T-helper 2 cell treated with Interferon-gamma antibody and Interleukin-4, amounts not matched to agents 100 ng/mL and 5 ng/mL, for 36 hours (primary cell): ENCODE data around the gene RPLP2. TPM values are rescaled to one million over a fixed set of nuclear protein-coding genes. Genes with fewer than 3 reads are reported as not detected.

Experiments
- intact Hi-C: fragments of 100-400 bp; cut with micrococcal nuclease; formaldehyde crosslinking; loops from one replicate; pipeline ENCODE4 v1.15.1; 2023
- total RNA-seq: library from RNA; stranded (reverse); gene quantifications from 2 replicates; pipeline ENCODE4 v1.2.3, GENCODE V29; 2022

The RPLP2 gene
- total RNA-seq, 1 donor from 2014 or later = 2,156 TPM

DNA sequence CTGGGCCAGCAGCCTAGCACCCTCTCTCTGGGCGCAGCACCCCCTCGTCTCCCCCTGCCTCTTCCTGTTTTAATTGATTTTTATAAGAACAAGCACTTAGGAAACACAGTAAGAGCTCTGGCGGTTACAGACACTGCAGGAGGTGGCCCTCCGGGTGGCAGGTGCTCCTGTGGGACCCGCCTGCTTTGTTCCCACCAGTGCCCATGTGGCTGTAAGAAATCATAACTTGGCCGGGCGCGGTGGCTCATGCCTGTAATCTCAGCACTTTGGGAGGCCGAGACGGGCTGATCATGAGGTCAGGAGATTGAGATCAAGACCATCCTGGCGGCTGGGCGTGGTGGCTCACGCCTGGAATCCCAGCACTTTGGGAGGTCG, 51.3 kb downstream of the RPLP2 start:
- intact Hi-C loops = no loop called here

DNA sequence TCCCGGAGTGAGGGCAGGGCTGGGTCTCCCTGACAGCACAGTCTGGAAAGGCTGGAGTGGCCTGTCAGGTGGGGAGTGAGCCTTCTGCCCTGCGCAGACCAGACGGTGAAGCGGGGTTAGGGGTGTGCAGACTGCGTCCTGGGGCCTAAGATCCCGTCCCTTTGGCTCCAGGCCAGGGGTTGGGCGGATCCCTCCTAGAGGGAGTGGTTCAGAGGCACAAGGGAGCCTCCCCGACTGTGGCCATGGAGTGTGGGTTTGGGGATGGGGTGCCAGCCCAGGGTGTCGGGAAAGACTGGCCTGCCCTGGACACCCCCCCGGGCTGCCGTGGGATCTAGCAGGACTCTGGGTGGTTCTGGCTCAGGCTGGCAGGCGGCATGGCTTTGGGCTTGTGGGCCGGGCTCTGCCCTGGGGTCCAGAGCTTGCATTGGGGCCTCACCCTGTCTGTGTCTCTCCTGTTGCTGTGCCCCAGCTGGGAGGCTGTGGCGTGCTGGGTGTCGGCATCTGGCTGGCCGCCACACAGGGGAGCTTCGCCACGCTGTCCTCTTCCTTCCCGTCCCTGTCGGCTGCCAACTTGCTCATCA, 52.4 kb downstream of the RPLP2 start:
- intact Hi-C loops = no loop called here

Other genes with a start within 250 kb of the RPLP2 start
- 1.6 and 2.4 TPM in 2 replicates for gene LMNTD2, start 249.2 kb upstream of the RPLP2 start, total RNA-seq
- gene RASSF7, start 249.0 kb upstream of the RPLP2 start, total RNA-seq = 22.3 and 23.4 TPM in 2 replicates
- gene PHRF1, start 233.5 kb upstream of the RPLP2 start, total RNA-seq = 46.4 and 51.3 TPM in 2 replicates
- 50.9 and 55.3 TPM in 2 replicates for gene IRF7, start 194.0 kb upstream of the RPLP2 start, total RNA-seq
- gene CDHR5, start 185.0 kb upstream of the RPLP2 start, total RNA-seq = 0.07 TPM in 1 of 2 replicates, not detected in the other
- not detected in 2 replicates for gene SCT, start 182.8 kb upstream of the RPLP2 start, total RNA-seq
- 0.14 and 0.39 TPM in 2 replicates for gene DRD4, start 172.7 kb upstream of the RPLP2 start, total RNA-seq
- gene DEAF1, start 114.7 kb upstream of the RPLP2 start, total RNA-seq = 49.3 and 52.6 TPM in 2 replicates
- gene TMEM80, start 114.2 kb upstream of the RPLP2 start, total RNA-seq = 21.9 and 22.6 TPM in 2 replicates
- 12.3 and 12.6 TPM in 2 replicates for gene EPS8L2, start 103.7 kb upstream of the RPLP2 start, total RNA-seq
- 261 and 277 TPM in 2 replicates for gene TALDO1, start 62.5 kb upstream of the RPLP2 start, total RNA-seq
- gene GATD1, start 32.5 kb upstream of the RPLP2 start, total RNA-seq = 60.8 and 61.5 TPM in 2 replicates
- gene CEND1, start 19.9 kb upstream of the RPLP2 start, total RNA-seq = 1.6 and 2.0 TPM in 2 replicates
- 57.4 and 57.9 TPM in 2 replicates for gene SLC25A22, start 11.7 kb upstream of the RPLP2 start, total RNA-seq
- 40.1 and 41.9 TPM in 2 replicates for gene PIDD1, start 4.7 kb upstream of the RPLP2 start, total RNA-seq
- gene PNPLA2, start 8.9 kb downstream of the RPLP2 start, total RNA-seq = 43.0 and 50.3 TPM in 2 replicates
- gene CRACR2B, start 18.0 kb downstream of the RPLP2 start, total RNA-seq = 6.4 and 8.0 TPM in 2 replicates
- gene CD151, start 23.0 kb downstream of the RPLP2 start, total RNA-seq = 41.4 and 42.4 TPM in 2 replicates
- gene POLR2L, start 32.6 kb downstream of the RPLP2 start, total RNA-seq = 105 and 106 TPM in 2 replicates
- gene TSPAN4, start 32.9 kb downstream of the RPLP2 start, total RNA-seq = 8.5 and 8.8 TPM in 2 replicates
- 51.8 and 58.9 TPM in 2 replicates for gene CHID1, start 100.8 kb downstream of the RPLP2 start, total RNA-seq
- gene AP2A2, start 115.9 kb downstream of the RPLP2 start, total RNA-seq = 59.6 and 69.5 TPM in 2 replicates
- not detected in 2 replicates for gene MUC6, start 226.8 kb downstream of the RPLP2 start, total RNA-seq